MG63 (cell line): ENCODE measurements around the gene COL13A1. TPM values are rescaled to one million over a fixed set of nuclear protein-coding genes. Genes with fewer than 3 reads are reported as not detected.

ENCODE experiments used
- DNase-seq: peaks from one replicate; pipeline ENCODE4 v3.0.0-alpha.2; 2020
- H3K27me3 ChIP-seq: fragments of 250-450 bp; sonication (Bioruptor Pico); 2 replicates; pipeline ENCODE4 v1.5.1; 2020; ENCODE audit warnings: mild to moderate bottlenecking, moderate library complexity
- H3K36me3 ChIP-seq: fragments of 250-450 bp; sonication (Bioruptor Pico); 2 replicates; pipeline ENCODE4 v1.5.1; 2020; ENCODE audit warnings: mild to moderate bottlenecking, moderate library complexity
- H3K4me3 ChIP-seq: fragments of 250-450 bp; sonication (Bioruptor Pico); 2 replicates; pipeline ENCODE4 v1.5.1; 2020; ENCODE audit warnings: mild to moderate bottlenecking, moderate library complexity
- H3K9me3 ChIP-seq: fragments of 250-450 bp; sonication (Bioruptor Pico); 2 replicates; pipeline ENCODE4 v1.5.1; 2020; ENCODE audit warnings: mild to moderate bottlenecking, moderate library complexity
- total RNA-seq: library from RNA; depleted of rRNA; stranded (reverse); fragments of >200 nt; shearing (Covaris generic); gene quantifications from 2 replicates; pipeline ENCODE4 v1.2.3, GENCODE V29; 2014; ENCODE audit warnings: low replicate concordance

The COL13A1 gene
- total RNA-seq, 1 experiment from 2014 or later: 9.1 TPM

DNA sequence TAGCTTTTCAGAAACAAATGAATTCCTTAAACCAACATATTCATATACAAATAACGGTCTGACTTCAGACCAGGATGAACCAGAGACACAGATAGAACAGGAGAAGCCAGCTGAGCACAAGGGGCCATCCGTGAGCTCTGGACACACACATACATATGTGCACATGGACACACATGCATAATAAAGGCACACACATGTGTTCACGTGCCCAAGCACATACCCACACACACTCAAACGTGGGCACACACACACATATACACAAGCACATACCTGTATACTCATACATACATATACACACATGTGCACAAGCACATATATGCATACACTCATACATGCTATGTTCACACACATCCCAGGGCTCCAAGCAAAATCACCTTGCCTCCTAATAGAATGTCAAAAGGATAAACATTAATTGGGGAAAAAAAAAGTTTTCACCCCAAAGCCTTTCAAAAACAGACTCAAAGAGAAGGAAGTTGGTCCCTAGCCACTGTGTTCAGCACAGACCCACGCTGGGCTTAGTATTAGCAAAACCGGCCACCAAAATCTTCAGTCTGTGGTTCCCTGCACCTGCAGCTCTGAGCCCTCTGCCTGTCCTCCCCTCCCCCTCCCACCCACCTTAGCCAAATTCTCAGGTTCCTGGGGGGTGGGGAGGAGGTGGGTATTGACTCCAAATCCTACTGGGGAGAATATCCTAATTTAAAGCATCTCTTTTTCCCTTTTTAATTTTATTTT, 150.5 kb downstream of the COL13A1 start:
- DNase-seq: no peak
- Histone ChIP-seq H3K27me3 (no peaks in the 10 kb centered on the region), H3K36me3 (no peaks in the 10 kb centered on the region), H3K4me3 (no peak overlapping the region), H3K9me3 (no peaks in the 10 kb centered on the region)

DNA sequence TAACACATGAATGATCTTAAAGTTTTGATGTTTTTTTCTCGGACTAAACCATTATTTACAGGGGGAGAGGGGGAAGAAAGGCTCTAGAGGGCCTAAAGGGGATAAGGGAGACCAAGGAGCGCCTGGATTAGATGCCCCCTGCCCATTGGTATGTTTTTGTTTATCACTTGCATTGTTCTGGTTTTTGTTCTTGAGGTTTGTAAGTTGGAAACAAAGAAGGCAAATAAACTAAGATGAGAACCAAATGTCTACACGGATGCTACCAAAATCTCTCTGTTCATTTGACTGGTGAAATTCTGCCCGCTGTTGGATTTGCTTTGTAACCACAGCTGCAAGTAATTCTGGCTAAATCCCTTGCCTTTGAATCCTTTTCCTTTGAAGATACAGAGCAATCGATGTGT, 151.1 kb downstream of the COL13A1 start:
- no peaks in the 10 kb centered on the region for H3K9me3 ChIP-seq
- H3K27me3 ChIP-seq: no peaks in the 10 kb centered on the region
- no peak for DNase-seq
- H3K36me3 ChIP-seq: no peaks in the 10 kb centered on the region
- no peak overlapping the region for H3K4me3 ChIP-seq

DNA sequence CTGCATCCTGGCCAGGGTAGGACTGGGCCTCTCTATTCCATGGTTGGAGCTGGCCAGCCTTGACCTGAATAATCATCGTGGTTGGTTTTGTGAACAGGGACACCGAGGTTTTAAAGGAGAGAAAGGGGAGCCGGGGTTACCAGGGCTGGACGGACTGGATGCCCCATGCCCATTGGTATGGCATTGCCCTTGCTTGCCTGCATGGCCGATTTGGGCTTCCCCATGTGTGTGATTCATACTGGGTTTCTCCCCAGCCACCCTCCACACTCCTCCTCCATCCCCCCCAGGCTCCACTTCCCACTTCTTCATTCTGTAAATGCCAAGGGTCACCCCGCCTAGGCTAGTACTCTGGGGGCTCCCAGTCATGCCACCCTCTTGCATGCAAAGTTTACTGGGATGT, 152.1 kb downstream of the COL13A1 start:
- Histone ChIP-seq H3K9me3 (no peaks in the 10 kb centered on the region), H3K4me3 (no peak overlapping the region), H3K27me3 (no peaks in the 10 kb centered on the region), H3K36me3 (no peaks in the 10 kb centered on the region)
- no peak for DNase-seq

DNA sequence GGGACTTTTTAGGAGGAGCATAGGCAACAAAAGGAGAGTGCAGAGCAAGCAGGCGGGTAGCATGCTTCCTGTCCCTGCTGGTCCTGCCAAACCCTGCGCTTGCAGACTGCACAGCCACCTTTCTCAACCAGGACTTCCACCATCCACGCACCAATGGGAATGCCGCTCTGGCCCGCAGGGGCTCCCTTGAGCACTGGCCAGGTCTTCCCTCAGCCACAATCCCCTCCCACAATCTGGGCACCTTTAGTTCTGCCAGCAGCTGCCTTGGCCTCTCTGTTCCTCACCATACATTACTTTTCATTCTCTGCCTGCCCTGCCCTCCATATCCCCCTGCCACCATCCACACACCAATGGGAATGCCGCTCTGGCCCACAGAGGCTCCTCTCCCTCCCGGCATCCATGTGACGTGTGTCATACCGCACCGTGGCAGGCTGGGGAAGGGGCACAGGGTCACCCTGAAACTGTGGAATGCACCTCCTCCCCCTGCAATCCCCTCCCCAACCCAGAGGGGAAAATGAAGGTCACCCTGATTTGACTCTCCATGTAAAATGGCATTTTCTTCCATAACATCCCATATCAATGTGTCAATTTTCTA, 153.6 kb downstream of the COL13A1 start:
- DNase-seq: no peak
- Histone ChIP-seq H3K27me3 (no peaks in the 10 kb centered on the region), H3K36me3 (no peaks in the 10 kb centered on the region), H3K4me3 (no peak overlapping the region), H3K9me3 (no peaks in the 10 kb centered on the region)

DNA sequence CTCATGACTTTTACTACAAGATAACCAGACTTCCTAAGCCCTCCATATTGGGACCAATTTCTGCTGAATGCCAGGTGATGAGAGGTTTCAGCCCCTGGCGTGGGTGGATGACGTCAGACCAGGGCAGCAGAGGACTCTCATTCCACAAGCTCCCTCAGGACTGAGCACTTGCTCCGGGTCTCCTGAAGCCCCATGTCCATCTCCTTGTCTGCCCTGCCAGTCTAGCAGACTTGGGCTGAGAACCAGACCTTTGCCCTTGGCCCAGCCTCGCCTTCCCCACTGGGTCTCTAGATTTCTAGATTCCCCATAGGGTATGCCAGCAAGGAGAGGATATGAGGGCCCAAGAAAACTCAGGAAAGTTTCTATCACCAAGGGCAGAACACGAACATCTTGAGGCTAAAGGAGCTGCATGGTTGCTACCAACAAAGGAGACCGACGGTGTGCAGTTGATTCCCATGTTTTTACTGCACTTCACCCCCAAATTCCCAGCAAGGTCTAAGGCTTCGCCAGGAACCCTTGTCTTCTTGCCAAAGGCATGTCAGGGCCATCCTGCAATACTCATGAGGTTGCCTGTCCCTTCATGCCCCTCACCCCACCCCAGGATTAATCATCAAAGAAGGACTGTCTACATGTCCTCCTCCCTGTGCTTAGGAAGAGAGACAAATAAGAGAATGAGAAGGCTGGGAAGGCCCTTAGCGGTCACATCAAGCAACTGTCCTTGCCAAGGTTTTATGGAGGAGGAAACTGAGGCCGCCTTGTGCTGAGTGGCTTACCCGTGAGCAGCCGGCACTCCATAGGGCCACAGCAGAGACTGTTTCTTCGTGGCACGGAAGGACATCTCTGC, 154.4 kb downstream of the COL13A1 start:
- DNase-seq: no peak
- no peaks in the 10 kb centered on the region for H3K27me3 ChIP-seq
- no peak overlapping the region for H3K4me3 ChIP-seq
- no peaks in the 10 kb centered on the region for H3K36me3 ChIP-seq
- H3K9me3 ChIP-seq: no peaks in the 10 kb centered on the region

DNA sequence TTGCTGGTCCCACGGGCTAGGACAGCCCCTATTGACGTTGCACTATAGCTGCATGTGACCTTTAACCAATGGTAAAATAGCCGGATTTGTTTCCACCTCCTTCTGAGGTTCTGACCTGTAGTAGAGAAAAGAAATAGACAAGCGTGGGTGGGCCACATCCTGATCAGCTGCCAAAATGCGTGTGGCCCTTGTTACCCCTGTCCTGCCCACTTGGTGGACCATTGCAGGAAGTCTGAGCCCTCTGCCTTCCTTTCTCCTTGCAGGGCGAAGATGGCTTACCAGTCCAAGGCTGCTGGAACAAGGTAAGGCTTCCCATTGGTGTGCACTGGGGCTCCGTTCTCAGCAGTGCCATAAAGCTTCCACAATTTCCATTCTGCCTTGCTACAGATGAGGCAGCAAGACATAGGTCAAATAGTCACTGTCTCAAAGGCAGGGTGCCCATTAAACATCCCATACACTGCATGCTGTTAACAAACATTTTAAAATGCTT, 155.1 kb downstream of the COL13A1 start:
- no peak overlapping the region for H3K4me3 ChIP-seq
- H3K36me3 ChIP-seq: no peaks in the 10 kb centered on the region
- H3K27me3 ChIP-seq: no peaks in the 10 kb centered on the region
- no peaks in the 10 kb centered on the region for H3K9me3 ChIP-seq
- no peak for DNase-seq

DNA sequence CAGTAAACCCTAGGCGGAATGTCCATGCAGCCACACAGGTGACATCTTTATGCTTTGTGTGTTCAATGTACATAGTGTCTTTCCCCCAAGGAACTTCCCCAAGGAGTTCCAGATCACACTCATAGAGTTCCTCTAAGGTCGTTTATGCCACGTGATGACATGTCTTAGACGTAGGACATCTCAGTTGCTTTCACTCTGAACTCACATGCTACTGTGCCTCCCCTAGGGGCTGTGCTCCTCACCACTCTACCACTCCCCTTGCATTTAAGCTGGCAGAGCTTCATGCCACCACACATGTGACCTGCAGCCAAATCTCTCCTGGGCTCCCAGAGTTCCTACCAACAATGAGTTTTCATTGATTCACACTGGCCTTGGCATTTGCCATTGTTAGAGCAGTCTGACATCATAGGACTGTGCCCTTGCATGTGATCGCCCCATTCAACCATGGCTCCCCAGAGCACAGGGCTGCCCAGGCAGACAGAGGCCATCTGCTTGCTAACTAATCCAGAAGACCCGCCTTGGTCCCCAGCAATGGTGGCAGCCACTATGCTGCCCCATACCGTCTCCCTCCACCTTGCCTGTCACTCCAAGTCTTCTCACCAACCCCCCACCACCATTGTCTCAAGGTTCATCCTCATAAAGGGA, 155.7 kb downstream of the COL13A1 start:
- no peak for DNase-seq
- no peaks in the 10 kb centered on the region for H3K36me3 ChIP-seq
- no peak overlapping the region for H3K4me3 ChIP-seq
- no peaks in the 10 kb centered on the region for H3K9me3 ChIP-seq
- no peaks in the 10 kb centered on the region for H3K27me3 ChIP-seq

DNA sequence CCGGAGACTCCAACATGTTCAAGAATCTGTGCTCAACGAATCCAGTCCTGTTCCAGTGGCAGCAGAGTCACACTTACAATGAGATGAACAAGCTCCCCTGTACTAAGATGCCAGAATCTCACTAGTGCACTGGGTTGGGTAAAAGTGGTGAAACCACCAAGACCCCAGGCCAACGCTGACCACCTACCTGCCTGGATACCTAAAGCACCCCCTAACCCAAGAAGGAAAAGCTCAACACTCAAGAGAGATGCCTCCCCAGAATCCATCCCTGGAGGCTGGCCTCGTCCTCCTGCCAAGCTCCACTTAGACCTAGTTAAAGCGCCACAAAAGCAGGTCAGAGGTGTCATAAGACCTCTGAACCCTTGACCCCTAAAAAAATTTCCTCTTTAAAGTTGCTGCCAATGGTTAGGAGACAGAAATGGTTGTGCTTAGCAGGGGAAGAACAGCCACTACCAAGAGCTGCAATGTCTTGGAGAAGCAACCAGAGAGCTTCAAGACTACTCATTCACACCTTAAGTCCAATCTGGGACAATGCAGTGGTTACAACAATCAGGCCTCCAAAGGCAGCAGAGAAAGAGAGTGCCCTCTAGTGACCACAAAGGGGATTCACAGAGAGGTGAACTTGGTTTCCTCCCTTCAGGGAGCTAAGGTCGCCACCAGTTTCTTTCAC, 156.3 kb downstream of the COL13A1 start:
- Histone ChIP-seq H3K4me3 (no peak overlapping the region), H3K27me3 (no peaks in the 10 kb centered on the region), H3K36me3 (no peaks in the 10 kb centered on the region), H3K9me3 (no peaks in the 10 kb centered on the region)
- no peak for DNase-seq

DNA sequence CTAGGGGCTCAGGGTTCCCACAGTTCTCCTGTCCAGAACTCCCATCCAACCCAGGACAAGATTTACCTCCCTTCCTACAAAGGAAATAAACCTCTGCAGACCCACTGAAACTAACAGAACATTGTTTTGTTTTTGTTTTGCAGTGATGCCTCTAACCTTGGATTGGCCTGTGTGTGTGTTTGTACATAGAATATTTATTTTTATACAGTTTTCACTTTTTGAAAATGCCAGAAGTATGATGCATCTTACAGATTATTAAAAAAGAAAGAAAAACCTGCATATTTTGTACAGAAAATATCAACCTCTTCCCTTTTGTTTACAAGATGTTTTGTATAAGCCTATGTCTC, 156.8 kb downstream of the COL13A1 start:
- Histone ChIP-seq H3K4me3 (no peak overlapping the region), H3K36me3 (no peaks in the 10 kb centered on the region), H3K27me3 (no peaks in the 10 kb centered on the region), H3K9me3 (no peaks in the 10 kb centered on the region)
- no peak for DNase-seq

DNA sequence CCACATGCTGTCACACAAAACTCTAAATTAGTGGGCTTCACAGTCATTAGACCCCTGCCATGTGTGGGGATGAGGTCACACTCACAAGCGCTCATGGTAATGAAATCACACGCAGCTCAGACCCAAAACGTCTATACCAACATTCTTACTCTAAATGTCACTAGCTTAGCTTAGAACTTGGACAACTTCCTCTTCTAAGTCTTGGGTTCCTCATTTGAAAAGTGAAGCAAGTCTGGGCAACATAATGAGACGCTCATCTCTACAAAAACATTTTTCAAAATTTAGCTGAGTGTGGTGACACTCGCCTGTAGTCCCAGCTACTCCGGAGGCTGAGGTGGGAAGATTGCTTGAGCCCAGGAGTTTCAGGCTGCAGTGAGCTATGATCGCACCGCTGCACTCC, 158.2 kb downstream of the COL13A1 start:
- Histone ChIP-seq H3K9me3 (no peaks in the 10 kb centered on the region), H3K4me3 (no peak overlapping the region), H3K36me3 (no peaks in the 10 kb centered on the region), H3K27me3 (no peaks in the 10 kb centered on the region)
- no peak for DNase-seq

DNA sequence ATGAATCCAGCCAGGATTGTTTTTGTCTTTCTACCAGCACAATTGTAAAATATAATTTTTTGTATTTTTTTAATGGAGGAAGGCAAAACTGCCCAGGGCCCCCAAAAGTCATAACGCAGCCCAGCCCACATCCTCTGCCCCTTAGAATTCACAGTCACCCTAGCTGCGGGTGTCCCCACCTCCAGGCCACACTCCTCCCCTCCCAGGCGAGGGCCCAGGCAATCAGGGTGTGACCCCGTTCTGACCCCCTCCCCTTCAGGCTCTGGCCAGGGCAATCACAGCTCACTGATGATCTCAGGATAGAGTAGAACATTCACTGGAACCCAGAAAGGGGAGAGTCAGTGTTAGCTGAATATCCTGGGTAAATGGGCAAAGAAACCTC, 158.9 kb downstream of the COL13A1 start:
- no peaks in the 10 kb centered on the region for H3K9me3 ChIP-seq
- DNase-seq: no peak
- no peak overlapping the region for H3K4me3 ChIP-seq
- no peaks in the 10 kb centered on the region for H3K36me3 ChIP-seq
- no peaks in the 10 kb centered on the region for H3K27me3 ChIP-seq

DNA sequence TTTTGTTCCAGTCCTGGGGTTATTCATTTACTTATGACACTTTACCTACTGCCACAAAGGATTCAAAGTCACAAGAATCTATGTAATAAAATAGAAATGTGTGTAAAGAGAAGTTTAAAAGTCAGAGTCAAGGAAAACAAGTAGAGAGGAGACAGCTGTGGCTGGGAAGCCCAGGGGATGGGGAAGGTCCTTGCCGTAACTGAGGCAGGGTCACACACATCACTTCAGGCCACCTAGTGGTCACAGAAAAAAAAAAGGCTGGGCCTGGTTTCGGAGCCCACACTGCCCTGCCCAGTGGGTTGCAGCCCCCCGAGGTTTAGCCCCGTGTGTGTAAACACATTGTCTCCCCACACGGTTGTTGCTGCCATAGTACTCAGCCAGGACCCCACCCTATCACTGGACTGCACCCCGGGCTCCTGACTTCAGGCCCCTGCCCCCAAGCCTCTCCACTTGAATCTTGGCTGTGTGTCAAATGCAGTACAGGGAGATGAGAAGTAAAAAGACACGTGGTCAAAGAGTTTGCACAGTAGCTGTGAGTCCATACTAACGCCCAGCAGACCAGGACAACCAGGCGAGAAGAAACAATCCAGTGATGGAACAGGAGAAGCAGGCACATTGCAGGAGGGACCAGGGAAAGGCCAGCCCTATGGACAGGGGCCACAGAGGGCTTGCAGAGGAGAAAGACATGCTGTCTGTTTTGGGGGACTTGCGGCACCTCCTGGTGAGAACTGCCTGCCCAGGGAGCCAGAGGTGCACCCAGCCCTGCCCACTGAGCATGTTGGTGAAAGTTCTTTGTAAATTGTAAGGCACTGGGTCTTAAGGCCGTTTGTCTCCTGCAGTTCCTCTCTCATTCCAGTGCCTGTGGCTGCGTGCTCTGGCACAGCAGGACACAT, 159.5 kb downstream of the COL13A1 start:
- H3K27me3 ChIP-seq: no peaks in the 10 kb centered on the region
- no peaks in the 10 kb centered on the region for H3K36me3 ChIP-seq
- no peak for DNase-seq
- no peak overlapping the region for H3K4me3 ChIP-seq
- H3K9me3 ChIP-seq: no peaks in the 10 kb centered on the region

DNA sequence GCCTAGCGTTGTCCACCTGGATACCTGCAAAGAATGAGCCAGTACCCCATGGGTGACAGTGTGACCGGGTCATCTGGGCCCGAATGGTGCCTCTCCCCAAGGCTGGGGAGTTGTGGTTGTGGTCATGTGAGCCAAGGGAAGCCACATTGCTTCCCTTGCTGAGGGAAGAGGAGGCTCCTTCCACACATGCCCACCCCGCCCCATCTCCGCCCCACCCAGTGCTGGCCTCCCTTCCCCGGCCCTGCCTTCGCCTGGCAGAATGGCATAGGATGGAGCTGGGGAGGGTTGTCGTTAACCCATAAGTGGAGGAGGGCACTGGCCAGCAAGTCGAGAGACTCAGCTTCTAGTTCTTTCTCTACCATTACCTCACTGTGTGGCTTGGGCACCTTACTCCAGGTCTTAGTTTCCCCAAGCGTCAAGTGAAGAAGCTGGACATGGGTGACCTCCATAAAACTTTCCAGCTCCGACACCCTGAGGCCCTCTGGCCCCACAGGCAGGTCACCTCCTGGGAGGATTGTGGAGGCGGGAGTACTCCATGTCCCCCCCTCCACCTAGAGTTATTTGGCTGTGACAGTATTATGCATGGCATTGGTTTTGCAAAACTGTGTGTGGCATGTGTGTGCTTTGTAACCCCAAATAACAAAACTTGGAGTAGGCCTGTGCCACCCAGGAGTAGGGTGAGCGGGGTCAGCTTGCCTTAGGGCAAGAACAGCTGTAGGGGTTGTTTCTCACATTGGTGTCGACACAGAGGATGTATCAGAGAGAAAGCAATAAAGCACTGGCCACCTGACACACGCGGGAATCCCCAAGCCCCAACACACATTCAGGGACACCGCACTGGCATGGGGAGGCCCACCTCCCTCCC, 160.4 kb downstream of the COL13A1 start:
- Histone ChIP-seq H3K4me3 (no peak overlapping the region), H3K36me3 (no peaks in the 10 kb centered on the region), H3K27me3 (no peaks in the 10 kb centered on the region), H3K9me3 (no peaks in the 10 kb centered on the region)
- no peak for DNase-seq

DNA sequence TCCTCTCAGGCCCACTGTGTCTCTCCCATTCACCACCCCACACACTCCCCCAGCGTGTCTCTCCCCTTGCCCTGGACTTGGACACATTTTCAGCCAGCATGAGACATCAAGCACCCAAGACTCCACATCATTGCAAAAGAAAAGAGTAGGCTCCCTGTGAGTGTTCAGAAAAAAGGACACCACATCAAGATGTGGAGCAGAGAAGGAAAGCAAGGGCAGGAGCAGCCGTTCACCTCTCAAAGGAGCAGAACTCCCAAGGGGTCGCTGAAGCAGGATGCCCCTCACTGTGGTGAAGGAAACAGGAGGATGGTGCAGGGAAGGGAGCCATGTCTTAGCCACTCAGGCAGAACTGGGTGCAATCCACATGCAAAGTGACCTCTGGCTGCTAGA, 161.0 kb downstream of the COL13A1 start:
- H3K27me3 ChIP-seq: no peaks in the 10 kb centered on the region
- no peaks in the 10 kb centered on the region for H3K36me3 ChIP-seq
- DNase-seq: no peak
- H3K4me3 ChIP-seq: no peak overlapping the region
- H3K9me3 ChIP-seq: no peaks in the 10 kb centered on the region

DNA sequence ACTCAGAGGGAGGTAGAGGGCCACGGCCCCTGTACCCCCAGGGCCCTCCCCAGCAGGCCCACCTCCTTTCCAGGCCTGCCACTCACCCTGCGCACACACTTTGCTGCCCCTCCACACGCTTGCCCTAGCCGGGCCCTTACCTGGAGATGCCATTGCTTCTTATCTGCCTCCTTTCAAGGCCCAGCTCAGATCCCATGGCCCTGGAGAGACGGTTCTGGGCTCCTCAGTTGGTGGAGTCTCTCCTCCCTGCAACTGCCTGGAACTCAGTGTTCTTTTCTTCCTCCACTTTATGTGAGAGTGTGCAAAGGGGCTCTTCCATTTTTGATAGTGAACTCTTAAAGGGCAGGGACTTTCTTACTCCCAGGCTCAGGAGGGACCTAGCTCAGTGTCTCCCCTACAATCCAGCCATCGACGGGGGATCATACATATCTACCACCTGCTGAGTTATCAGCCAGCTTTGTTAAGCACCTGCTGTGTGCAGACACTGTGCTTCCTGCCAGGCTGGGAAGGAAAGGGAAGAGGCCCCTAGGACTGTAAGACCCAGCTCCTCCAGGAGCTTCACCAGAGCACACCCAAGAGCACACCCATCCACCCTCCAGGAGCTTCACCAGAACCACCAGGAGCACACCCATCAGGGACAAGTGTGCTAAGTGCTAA, 161.6 kb downstream of the COL13A1 start:
- H3K36me3 ChIP-seq: no peaks in the 10 kb centered on the region
- no peak overlapping the region for H3K4me3 ChIP-seq
- DNase-seq: no peak

More for the DNA sequence above, 161.6 kb downstream of the COL13A1 start:
- no peaks in the 10 kb centered on the region for H3K27me3 ChIP-seq
- no peaks in the 10 kb centered on the region for H3K9me3 ChIP-seq
